A549 treated with Mapracorat at 1 μM for 4 hours (cell line): ENCODE data around the gene ZNF534. TPM values are rescaled to one million over a fixed set of nuclear protein-coding genes. Genes with fewer than 3 reads are reported as not detected.

Experiments used
- total RNA-seq: library from RNA; stranded (reverse); fragments of 200-300 nt; extraction: Qiagen RNA extraction; gene quantifications from 5 replicates; pipeline ENCODE4 v1.2.3, GENCODE V29; 2022

ZNF534 gene
- not detected in 5 replicates for total RNA-seq

DNA sequence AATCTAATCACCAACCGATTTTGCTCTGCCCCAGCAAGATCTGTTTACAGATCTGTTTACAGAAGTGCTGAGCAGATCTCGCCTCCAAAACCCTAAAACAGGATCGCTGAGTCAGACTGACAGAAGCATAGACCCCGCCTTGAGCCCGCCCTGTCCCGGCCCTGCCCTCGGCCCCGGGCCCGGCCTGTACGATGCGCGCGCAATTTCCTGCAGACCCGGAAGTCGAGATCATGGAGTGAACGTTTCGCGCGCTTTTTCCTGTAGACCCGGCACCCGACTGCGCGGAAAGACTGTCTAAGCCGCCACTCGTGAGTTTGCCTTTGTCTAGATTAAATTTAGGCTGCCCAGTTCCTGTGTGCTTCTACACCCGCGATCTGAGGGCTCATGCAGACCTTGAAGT lies at the start of gene ZNF534:
ZNF534 (plus strand) TSS at position 212 of the 400 bp plus-strand sequence. CDS start 2,327 bp downstream, outside the sequence.

DNA sequence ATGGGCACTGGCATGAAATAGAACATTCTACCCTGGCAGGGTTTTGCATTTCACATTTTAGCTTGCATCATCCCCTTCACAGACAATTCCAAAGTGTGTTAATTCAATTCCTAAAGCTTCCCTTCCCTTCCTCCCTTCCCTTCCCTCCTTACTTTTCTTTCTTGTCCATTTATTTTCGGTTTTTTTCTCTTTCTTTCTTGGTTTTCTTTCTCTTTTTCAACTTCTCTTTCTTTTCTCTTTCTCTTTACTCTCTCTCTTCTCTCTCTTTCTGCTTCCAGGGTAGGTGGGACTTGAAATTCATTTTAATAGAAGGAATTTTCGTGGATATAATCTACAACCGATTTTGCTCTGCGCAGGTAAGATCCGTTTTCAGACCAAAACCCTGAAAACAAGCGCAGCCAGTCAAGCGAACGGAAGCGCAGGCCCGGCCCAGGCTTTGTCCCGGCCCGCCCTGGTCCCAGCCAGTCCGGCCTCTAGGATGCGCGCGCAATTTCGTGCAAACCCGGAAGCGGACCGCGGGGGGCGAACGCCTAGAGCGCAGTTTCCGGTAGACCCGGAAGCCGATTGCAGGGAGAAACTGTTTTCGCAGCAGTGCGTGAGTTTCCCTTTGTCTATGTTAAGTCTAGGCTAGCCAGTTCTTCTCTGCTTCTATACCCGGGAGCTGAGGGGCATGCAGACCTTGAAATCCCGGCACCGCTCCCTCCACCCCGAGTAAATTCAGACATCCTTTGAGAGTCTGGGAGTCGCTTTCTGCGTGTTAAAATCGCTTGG lies 31.5 kb upstream of the ZNF534 start, which contains the start of gene ZNF528:
ZNF528 (plus strand) TSS at position 540 of the 771 bp plus-strand sequence. CDS start 4,165 bp downstream, outside the sequence.

GRCh38 chr19:52453324-52454094 lies 24.6 kb downstream of the ZNF534 start, which contains the start of gene ZNF578:
Gene ZNF578, plus strand, starts transcription at chr19:52453553. Its CDS starts 48,293 bp downstream, at chr19:52501846.

Other genes with a start within 250 kb of the ZNF534 start
- 207 to 312 TPM (median 302 TPM) in 5 replicates for gene PPP2R1A, start 239.1 kb upstream of the ZNF534 start, total RNA-seq
- 7.5 to 11.5 TPM (median 9.5 TPM) in 5 replicates for gene ZNF766, start 159.6 kb upstream of the ZNF534 start, total RNA-seq
- gene ZNF480, start 132.0 kb upstream of the ZNF534 start, total RNA-seq = 7.0 to 16.7 TPM (median 16.1 TPM) in 5 replicates
- gene ZNF610, start 92.9 kb upstream of the ZNF534 start, total RNA-seq = not detected in 5 replicates
- gene ZNF880, start 59.2 kb upstream of the ZNF534 start, total RNA-seq = 0.39 to 1.3 TPM (median 0.81 TPM) in 5 replicates
- 0.05 to 0.39 TPM (median 0.17 TPM) in 4 of 5 replicates, not detected in the other for gene ZNF528, start 31.3 kb upstream of the ZNF534 start, total RNA-seq
- not detected in 5 replicates for gene ZNF578, start 24.4 kb downstream of the ZNF534 start, total RNA-seq
- gene ZNF808, start 98.5 kb downstream of the ZNF534 start, total RNA-seq = 0.06 to 0.24 TPM (median 0.20 TPM) in 5 replicates
- 0.11 to 0.28 TPM (median 0.21 TPM) in 5 replicates for gene ZNF701, start 141.1 kb downstream of the ZNF534 start, total RNA-seq
- 0.05 to 0.28 TPM (median 0.15 TPM) in 4 of 5 replicates, not detected in the other for gene ZNF83, start 209.2 kb downstream of the ZNF534 start, total RNA-seq